HL-60 (cell line): Measurements from ENCODE around the gene CHD5.

ENCODE experiments used
- CTCF ChIP-seq: IDR thresholded peaks from one replicate; pipeline ENCODE4 v1.5.1; 2011; ENCODE audit warnings: low read length, control low read depth, inconsistent platforms; ENCODE audit not compliant: insufficient read depth
- GABPA ChIP-seq: IDR thresholded peaks from 2 replicates; pipeline ENCODE4 v1.6.1; 2012; ENCODE audit warnings: low read depth
- POLR2AphosphoS5 ChIP-seq: IDR thresholded peaks from 2 replicates; pipeline ENCODE4 v1.6.1; 2012; ENCODE audit warnings: low read depth
- REST ChIP-seq: IDR thresholded peaks from 2 replicates; pipeline ENCODE4 v1.6.1; 2012; ENCODE audit warnings: low read depth; ENCODE audit not compliant: insufficient replicate concordance

GRCh38 chr1:6091823-6092109, 88.4 kb downstream of the CHD5 start:
- no peak for TF ChIP-seq CTCF
- no peak for TF ChIP-seq POLR2AphosphoS5
- no peak for TF ChIP-seq GABPA
- no peak for TF ChIP-seq REST
